Liver (tissue), 9 donors: ENCODE results near the gene SCAMP1. TPM values are rescaled to one million over a fixed set of nuclear protein-coding genes. Genes with fewer than 3 reads are reported as not detected.
"Not testable (repeated sequence)": the region's sequence is repeated elsewhere in the genome, so short reads cannot be mapped to it uniquely, and the experiment has no call there.

Source experiments
- DNase-seq: peaks from one replicate; pipeline ENCODE4 v3.0.0-alpha.2; 2017; ENCODE audit warnings: low spot score
- H3K27ac ChIP-seq, 2 donors: one replicate each; pipeline ENCODE4 v1.7.0; 2013; ENCODE audit warnings: inconsistent platforms in 2 of 2, low read length in 2 of 2, control low read depth in 1 of 2, low read depth in 1 of 2, mild to moderate bottlenecking in 1 of 2
- H3K27me3 ChIP-seq, 4 donors: one replicate each; pipeline versions ENCODE4 v1.6.1 to v1.7.0; 2013; ENCODE audit warnings: low read length in 3 of 4, inconsistent platforms in 1 of 4, mild to moderate bottlenecking in 1 of 4, moderate library complexity in 1 of 4; ENCODE audit not compliant: control insufficient read depth in 4 of 4, insufficient read depth in 4 of 4
- H3K36me3 ChIP-seq, 4 donors: one replicate each; pipeline versions ENCODE4 v1.6.1 to v1.7.0; 2013; ENCODE audit warnings: low read length in 3 of 4, mild to moderate bottlenecking in 3 of 4, low read depth in 1 of 4, moderate library complexity in 1 of 4; ENCODE audit not compliant: control insufficient read depth in 4 of 4, insufficient read depth in 3 of 4
- H3K4me1 ChIP-seq, 4 donors: one replicate each; pipeline versions ENCODE4 v1.6.1 to v1.7.0; 2013; ENCODE audit warnings: low read length in 3 of 4, mild to moderate bottlenecking in 3 of 4, moderate library complexity in 1 of 4; ENCODE audit not compliant: control insufficient read depth in 4 of 4, insufficient read depth in 4 of 4
- H3K4me3 ChIP-seq, 3 donors: one replicate each; pipeline versions ENCODE4 v1.6.1 to v1.7.0; 2013; ENCODE audit warnings: low read length in 3 of 3, control low read depth in 1 of 3, low read depth in 1 of 3, mild to moderate bottlenecking in 1 of 3
- H3K9ac ChIP-seq, 2 donors: one replicate each; pipeline ENCODE4 v1.7.0; 2013; ENCODE audit warnings: low read length in 2 of 2, mild to moderate bottlenecking in 2 of 2, moderate library complexity in 2 of 2, control low read depth in 1 of 2, low read depth in 1 of 2
- H3K9me3 ChIP-seq, 4 donors: one replicate each; pipeline versions ENCODE4 v1.6.1 to v1.7.0; 2013; ENCODE audit warnings: low read length in 3 of 4; ENCODE audit not compliant: control insufficient read depth in 4 of 4
- ATF3 ChIP-seq: IDR thresholded peaks from 2 replicates; pipeline ENCODE4 v1.6.1; 2016; ENCODE audit warnings: antibody characterized with exemption
- CTCF ChIP-seq: fragments of 150-350 bp; IDR thresholded peaks from 2 replicates; pipeline ENCODE4 v1.5.1; 2017; ENCODE audit warnings: improper control_type of control experiment, low read depth, low read length; ENCODE audit not compliant: missing input control
- EGR1 ChIP-seq, 2 donors: IDR thresholded peaks; 2 replicates each; pipeline ENCODE4 v1.6.1; 2016 to 2018; ENCODE audit warnings: antibody characterized with exemption in 2 of 2, low read depth in 2 of 2
- FOXA2 ChIP-seq: IDR thresholded peaks from 2 replicates; pipeline ENCODE4 v1.6.1; 2016; ENCODE audit warnings: antibody characterized with exemption
- HNF4G ChIP-seq: IDR thresholded peaks from 2 replicates; pipeline ENCODE4 v1.6.1; 2016; ENCODE audit warnings: antibody characterized with exemption
- JUND ChIP-seq, 2 donors: IDR thresholded peaks; 2 replicates each; pipeline ENCODE4 v1.6.1; 2016; ENCODE audit warnings: antibody characterized with exemption in 2 of 2
- MAX ChIP-seq: IDR thresholded peaks from 2 replicates; pipeline ENCODE4 v1.6.1; 2016; ENCODE audit warnings: antibody characterized with exemption
- RXRA ChIP-seq, 2 donors: IDR thresholded peaks; 2 replicates each; pipeline ENCODE4 v1.6.1; 2017 to 2018; ENCODE audit warnings: antibody characterized with exemption in 2 of 2, mild to moderate bottlenecking in 1 of 2
- SP1 ChIP-seq: IDR thresholded peaks from 2 replicates; pipeline ENCODE4 v1.6.1; 2018; ENCODE audit warnings: antibody characterized with exemption, mild to moderate bottlenecking
- TAF1 ChIP-seq: conservative IDR thresholded peaks from 2 replicates; pipeline ENCODE4 v1.6.1; 2016; ENCODE audit warnings: antibody characterized with exemption, mild to moderate bottlenecking
- WGBS: extraction: QIAGEN DNeasy Blood & Tissue Kit; methylation state at CpG from one replicate; pipeline ENCODE4 v1.1.7; 2013; 5-methylcytosine and 5-hydroxymethylcytosine counted together
- polyA plus RNA-seq, 2 donors: library from polyadenylated mRNA; stranded (reverse) in 1 of 2; unstranded in 1 of 2; fragments of 200-250 nt in 1 of 2; fragments of >200 nt in 1 of 2; fragmentation: Nextera tagmentation in 1 of 2; extraction: Ambion mirVana in 1 of 2; gene quantifications; one replicate each; pipeline versions ENCODE4 v1.2.1 to v1.2.3, GENCODE V29; 2013 to 2015
- total RNA-seq, 2 donors: library from RNA; depleted of rRNA; stranded (reverse); fragments of >200 nt; gene quantifications; one replicate each; pipeline ENCODE4 v1.2.3, GENCODE V29; 2014
- donor health status: healthy.
- donor health status: healthy.
- donor health status: healthy.
- donor health status: healthy.
- donor health status: healthy.

SCAMP1 gene
- total and polyA plus RNA-seq, 4 donors = 5.9 to 15.0 (median 9.0) TPM

- H3K27me3 ChIP-seq = no peaks in the 10 kb centered on the region
- no peaks in the 10 kb centered on the region for H3K36me3 ChIP-seq
- no peak overlapping the region for H3K27ac ChIP-seq
- TF ChIP-seq CTCF (no peak), ATF3 (no peak), JUND (IDR thresholded peaks at IDR 0.05) (no peak), EGR1 (IDR thresholded peaks at IDR 0.05; ENCODE audit: low read depth in 2 of 2) (no peak)
- H3K4me3 ChIP-seq = no peak overlapping the region
- 95% methylated on average over 4 of the region's 4 CpGs for WGBS
- H3K9ac ChIP-seq = no peak overlapping the region
- no peak for DNase-seq
- H3K9me3 ChIP-seq = no peaks in the 10 kb centered on the region
- no peaks in the 10 kb centered on the region for H3K4me1 ChIP-seq
These were observed 17.3 kb downstream of the SCAMP1 start for GRCh38 chr5:78377718-78378105.

GRCh38 chr5:78387468-78388153 is 27.2 kb downstream of the SCAMP1 start:
- H3K9me3 ChIP-seq = no peaks in the 10 kb centered on the region
- H3K27me3 ChIP-seq = no peaks in the 10 kb centered on the region
- no peaks in the 10 kb centered on the region for H3K4me1 ChIP-seq
- TF ChIP-seq RXRA (IDR thresholded peaks at IDR 0.05) = no peak
- H3K4me3 ChIP-seq = no peak overlapping the region
- H3K9ac ChIP-seq = no peak overlapping the region
- DNase-seq = no peak
- no peak overlapping the region for H3K27ac ChIP-seq
- H3K36me3 ChIP-seq = no peaks in the 10 kb centered on the region
- WGBS = 92% methylated on average over 11 of the region's 11 CpGs

GRCh38 chr5:78391357-78391756 is 30.9 kb downstream of the SCAMP1 start:
- not testable (repeated sequence) for H3K27ac ChIP-seq, DNase-seq, H3K4me1 ChIP-seq, H3K9ac ChIP-seq, H3K4me3 ChIP-seq, H3K36me3 ChIP-seq, H3K27me3 ChIP-seq, H3K9me3 ChIP-seq
- 97% methylated on average over 23 of the region's 28 CpGs for WGBS

- DNase-seq = no peak
- Histone ChIP-seq H3K9ac (no peak overlapping the region), H3K36me3 (no peaks in the 10 kb centered on the region), H3K4me1 (no peaks in the 10 kb centered on the region), H3K9me3 (no peaks in the 10 kb centered on the region), H3K27me3 (no peaks in the 10 kb centered on the region), H3K27ac (no peak overlapping the region), H3K4me3 (no peak overlapping the region)
- no peak for TF ChIP-seq TAF1
- no peak for TF ChIP-seq HNF4G
- TF ChIP-seq MAX = no peak
- no peak for TF ChIP-seq FOXA2
- TF ChIP-seq SP1 = no peak
- WGBS = 93% methylated on average over 2 of the region's 2 CpGs
These were observed 37.4 kb downstream of the SCAMP1 start for GRCh38 chr5:78397831-78398230.
